ENCODE measurements around the gene ACVR1.

Gene ACVR1

GRCh38 chr2:157901325-157901724 is 25.2 kb upstream of the ACVR1 start:
- Histone ChIP-seq H3K4me1 (ENCODE audit: control insufficient read depth, low read length) (no peaks in the 10 kb centered on the region), H3K79me2 (ENCODE audit: control insufficient read depth, low read length) (no peaks in the 10 kb centered on the region), H3K27me3 (ENCODE audit: control insufficient read depth, low read length) (peaks cover 17% of the 10 kb centered on the region; the same call in 1 of the 2 replicates), H3K9me3 (ENCODE audit: control insufficient read depth, insufficient read depth, low read length) (no peaks in the 10 kb centered on the region), H3K36me3 (ENCODE audit: control insufficient read depth, low read length) (no peaks in the 10 kb centered on the region), H3K9me2 (replicated peaks; ENCODE audit: control insufficient read depth, low read length) (no peaks in the 10 kb centered on the region), H3F3A (ENCODE audit: control insufficient read depth, insufficient read depth) (no peaks in the 10 kb centered on the region), H3K4me3 (ENCODE audit: low read length) (no peak overlapping the region), H3K27ac (ENCODE audit: low read depth, low read length) (no peak overlapping the region), H4K20me1 (ENCODE audit: control insufficient read depth, insufficient read depth, low read depth, low read length) (no peaks in the 10 kb centered on the region), H3K4me2 (ENCODE audit: low read length) (no peak overlapping the region)
- TF ChIP-seq CTCF (IDR thresholded peaks at IDR 0.05; ENCODE audit: low read depth, low read length, poor library complexity, severe bottlenecking) (peak; percentile 36), EZH2phosphoT487 (IDR thresholded peaks at IDR 0.05; ENCODE audit: borderline replicate concordance, low read length) (no peak)

DNA sequence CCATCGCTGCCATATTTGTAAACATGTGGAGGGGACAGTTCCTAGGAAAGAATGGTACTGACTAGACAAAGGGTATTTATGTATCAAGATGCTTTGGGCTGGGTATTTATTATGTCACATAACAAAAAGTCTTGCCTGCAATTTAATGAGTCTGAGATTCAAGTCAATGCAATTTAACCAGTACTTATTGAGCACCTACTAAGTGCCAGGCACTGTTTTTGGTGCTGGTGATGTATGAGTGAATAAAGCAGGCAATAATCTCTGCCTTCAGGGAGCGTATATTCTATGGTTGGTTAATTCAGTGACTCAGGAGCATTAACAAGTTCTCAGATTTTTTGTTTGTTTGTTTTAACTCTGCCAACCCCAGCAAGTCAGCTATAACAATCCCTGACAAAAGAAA is 24.6 kb upstream of the ACVR1 start:
- Histone ChIP-seq H3K79me2 (ENCODE audit: control insufficient read depth, low read length) (no peaks in the 10 kb centered on the region), H3K4me2 (ENCODE audit: low read length) (no peak overlapping the region)
- no peak for TF ChIP-seq CTCF (IDR thresholded peaks at IDR 0.05; ENCODE audit: low read depth, low read length, poor library complexity, severe bottlenecking)
- no peak for TF ChIP-seq EZH2phosphoT487 (IDR thresholded peaks at IDR 0.05; ENCODE audit: borderline replicate concordance, low read length)

DNA sequence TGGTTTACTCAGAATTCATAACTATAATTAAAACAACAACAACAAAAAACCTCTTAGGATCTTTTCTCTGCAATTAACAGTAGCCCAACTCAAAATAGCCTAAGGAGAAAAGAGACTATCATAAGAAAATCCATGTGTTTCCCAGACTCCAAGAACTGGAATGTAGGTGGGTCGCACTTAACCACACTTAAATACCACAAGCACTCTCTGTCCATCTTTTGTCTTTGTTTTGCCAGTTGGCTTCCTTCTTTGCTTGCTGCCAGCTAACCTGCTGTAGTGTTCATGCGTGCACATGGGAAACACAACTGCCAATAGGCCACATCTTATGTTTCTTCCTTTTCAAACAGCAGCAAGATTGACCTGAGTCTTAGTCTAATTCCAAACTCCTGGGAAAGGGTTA is 24.1 kb upstream of the ACVR1 start:
- no peak overlapping the region for H3K4me2 ChIP-seq (ENCODE audit: low read length)
- H3K9me3 ChIP-seq (ENCODE audit: control insufficient read depth, insufficient read depth, low read length), result no peaks in the 10 kb centered on the region
- no peaks in the 10 kb centered on the region for H3K4me1 ChIP-seq (ENCODE audit: control insufficient read depth, low read length)
- H3F3A ChIP-seq (ENCODE audit: control insufficient read depth, insufficient read depth), result no peaks in the 10 kb centered on the region
- no peak overlapping the region for H3K4me3 ChIP-seq (ENCODE audit: low read length)
- H4K20me1 ChIP-seq (ENCODE audit: control insufficient read depth, insufficient read depth, low read depth, low read length), result no peaks in the 10 kb centered on the region
- H3K27ac ChIP-seq (ENCODE audit: low read depth, low read length), result no peak overlapping the region
- no peaks in the 10 kb centered on the region for H3K79me2 ChIP-seq (ENCODE audit: control insufficient read depth, low read length)
- H3K36me3 ChIP-seq (ENCODE audit: control insufficient read depth, low read length), result no peaks in the 10 kb centered on the region
- no peaks in the 10 kb centered on the region for H3K9me2 ChIP-seq (replicated peaks; ENCODE audit: control insufficient read depth, low read length)
- TF ChIP-seq CTCF (IDR thresholded peaks at IDR 0.05; ENCODE audit: low read depth, low read length, poor library complexity, severe bottlenecking), result no peak
- TF ChIP-seq EZH2phosphoT487 (IDR thresholded peaks at IDR 0.05; ENCODE audit: borderline replicate concordance, low read length), result no peak
- peaks cover 17% of the 10 kb centered on the region; the same call in 1 of the 2 replicates for H3K27me3 ChIP-seq (ENCODE audit: control insufficient read depth, low read length)

More for the DNA sequence above, 24.6 kb upstream of the ACVR1 start:
- Histone ChIP-seq H3K9me2 (replicated peaks; ENCODE audit: control insufficient read depth, low read length) (no peaks in the 10 kb centered on the region), H3F3A (ENCODE audit: control insufficient read depth, insufficient read depth) (no peaks in the 10 kb centered on the region), H3K4me1 (ENCODE audit: control insufficient read depth, low read length) (no peaks in the 10 kb centered on the region), H3K27ac (ENCODE audit: low read depth, low read length) (no peak overlapping the region), H3K27me3 (ENCODE audit: control insufficient read depth, low read length) (peaks cover 17% of the 10 kb centered on the region; the same call in 1 of the 2 replicates), H4K20me1 (ENCODE audit: control insufficient read depth, insufficient read depth, low read depth, low read length) (no peaks in the 10 kb centered on the region), H3K36me3 (ENCODE audit: control insufficient read depth, low read length) (no peaks in the 10 kb centered on the region), H3K4me3 (ENCODE audit: low read length) (no peak overlapping the region), H3K9me3 (ENCODE audit: control insufficient read depth, insufficient read depth, low read length) (no peaks in the 10 kb centered on the region)
